ENCODE measurements around the gene CCN6.
"Not testable (repeated sequence)": the region's sequence is repeated elsewhere in the genome, so short reads cannot be mapped to it uniquely, and the experiment has no call there.

CCN6 gene

DNA sequence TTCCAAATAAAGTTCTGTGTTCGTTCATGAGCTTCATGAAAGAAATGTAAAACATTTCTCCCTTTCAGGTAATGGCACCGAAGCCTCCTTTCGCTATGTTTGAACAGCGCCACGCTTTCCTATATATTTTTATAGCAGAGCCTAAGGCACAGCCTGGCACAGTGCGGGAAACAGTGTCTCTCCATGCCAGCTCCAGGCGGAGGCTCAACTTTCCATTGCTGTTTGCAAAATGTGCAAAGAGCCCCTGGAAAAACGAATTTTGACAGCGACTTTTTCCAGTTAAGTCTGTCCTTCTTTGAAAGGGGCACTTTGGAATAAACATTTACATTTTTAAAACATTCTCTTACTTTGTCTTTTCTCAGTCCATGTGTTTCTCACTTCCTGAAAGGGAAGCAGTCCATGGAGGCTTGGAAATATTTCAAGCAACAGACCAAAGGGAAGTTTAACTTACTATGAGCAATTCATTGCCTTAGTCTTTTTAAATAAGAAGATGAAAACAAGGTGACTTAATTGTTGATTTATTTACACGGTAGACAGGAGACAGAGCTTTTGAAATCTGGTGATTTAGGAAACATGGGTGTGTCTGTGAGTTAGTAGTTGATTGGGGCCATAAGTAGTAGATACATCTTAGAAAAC is 769 bp downstream of the CCN6 start:
- no peak for DNase-seq

DNA sequence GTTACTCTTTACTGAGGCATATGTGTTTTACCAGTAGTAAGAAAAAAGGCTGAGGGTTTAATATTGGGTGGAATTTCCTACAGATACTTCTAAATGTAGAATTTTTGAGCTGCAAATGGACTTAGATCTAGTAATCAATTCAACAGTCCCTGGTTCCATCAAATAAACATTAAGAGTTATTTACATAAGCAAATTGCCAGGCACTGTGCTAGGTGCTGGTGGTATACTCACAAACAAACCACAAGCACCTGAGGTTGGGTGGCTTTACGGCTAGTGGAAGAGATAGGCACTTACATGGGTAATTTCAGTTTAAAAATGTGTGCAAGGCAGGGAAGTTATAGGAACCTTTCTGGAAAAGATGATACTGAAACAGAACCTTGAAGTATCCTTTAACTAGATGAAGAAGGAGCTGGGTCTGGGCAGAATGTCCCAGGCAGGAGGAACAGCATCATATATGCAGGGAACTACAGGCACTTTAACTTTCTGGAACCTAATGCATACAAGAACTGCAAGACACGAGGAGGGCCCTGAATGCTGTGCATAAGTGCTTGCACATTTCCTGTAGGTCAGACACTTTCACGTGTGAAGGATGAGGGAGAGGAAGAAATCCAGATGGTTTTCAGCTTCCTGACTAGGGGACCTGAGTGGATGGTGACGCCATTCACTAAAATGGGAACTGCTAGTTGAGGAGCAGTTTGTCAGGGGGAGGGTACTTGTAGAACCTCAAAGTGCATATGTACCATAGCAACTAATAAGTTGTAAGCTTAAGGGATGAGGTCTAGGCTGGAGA is 4.5 kb downstream of the CCN6 start:
- DNase-seq = no peak

DNA sequence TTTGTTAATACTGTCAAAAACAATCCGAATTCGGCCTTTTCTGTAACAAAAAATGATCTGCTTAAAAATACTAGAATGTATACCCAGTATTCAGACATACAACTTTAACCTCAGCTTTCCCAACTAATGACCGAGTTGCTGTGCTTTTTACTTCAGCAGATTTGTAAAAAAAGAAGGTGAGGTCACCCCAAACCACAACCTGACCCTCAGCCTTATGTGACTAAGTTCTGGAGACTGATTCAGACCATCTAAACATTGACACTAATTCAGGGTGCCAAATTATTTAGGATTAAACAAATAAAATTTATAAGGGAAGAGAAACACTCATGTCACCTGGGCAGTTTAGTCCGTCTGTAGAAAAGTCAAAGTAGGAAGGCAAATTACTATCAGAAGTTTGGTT is 7.7 kb downstream of the CCN6 start:
- no peak for DNase-seq

DNA sequence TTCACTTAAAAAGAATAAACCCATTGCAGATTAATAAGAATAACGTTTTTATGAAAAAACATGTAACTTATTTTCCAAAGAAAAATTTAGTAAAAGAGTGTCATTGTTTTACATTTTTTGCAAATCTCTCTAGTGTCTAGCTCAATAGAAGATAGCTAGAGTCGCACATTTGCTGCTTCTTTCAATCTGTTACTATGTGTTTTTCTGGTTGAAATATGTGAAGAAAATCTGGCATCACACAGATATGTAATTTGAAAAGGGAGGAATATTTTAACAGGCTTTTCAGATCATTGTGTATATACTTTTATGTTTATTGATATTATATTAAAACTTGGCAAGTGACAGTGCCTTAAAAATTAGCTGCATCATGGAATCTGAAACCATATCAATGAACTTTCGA is 9.1 kb downstream of the CCN6 start:
- no peak for DNase-seq

DNA sequence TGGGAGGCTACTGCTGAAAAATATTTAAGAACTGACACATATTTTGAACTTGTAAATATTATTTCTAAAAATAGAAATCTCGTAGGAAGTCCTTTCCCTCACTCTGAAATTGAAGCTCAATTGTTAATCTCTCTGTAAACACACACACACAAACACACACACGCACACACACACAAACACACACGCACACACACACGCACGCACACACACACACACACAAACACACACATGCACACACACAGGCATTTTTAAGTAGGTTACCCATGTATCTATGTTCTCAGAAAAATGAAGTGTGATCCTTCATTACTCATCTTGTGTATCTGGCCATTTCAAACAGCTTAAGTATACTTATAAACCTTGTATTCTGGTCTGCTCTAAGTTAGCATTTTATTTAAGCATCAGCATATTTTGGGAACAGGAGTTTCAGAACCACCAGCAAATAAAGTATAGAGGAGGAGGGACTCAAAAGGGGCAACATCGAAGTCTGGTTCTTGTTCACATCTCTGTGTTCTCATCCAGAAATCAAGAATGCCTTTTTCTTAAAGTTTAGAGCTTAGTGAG is 11.6 kb downstream of the CCN6 start:
- DNase-seq = no peak

DNA sequence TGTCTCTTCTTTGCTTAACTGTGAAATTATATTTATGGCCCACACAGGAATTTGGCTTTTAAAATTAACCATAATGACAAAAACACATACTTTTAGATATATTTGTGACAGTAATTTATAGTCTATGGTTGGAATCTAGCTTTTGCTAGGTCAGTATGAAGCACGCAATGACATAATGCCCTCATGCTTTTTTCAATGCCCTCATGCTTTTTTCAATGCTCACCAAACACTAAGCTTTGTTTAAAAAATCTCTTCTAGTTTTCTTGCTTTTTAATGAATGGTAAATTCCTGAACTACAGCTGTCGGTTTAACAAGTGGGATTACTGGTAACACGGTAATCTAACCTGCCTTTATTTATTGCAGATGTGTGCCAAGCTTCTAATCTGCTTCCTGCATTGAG is 12.7 kb downstream of the CCN6 start:
- no peak for DNase-seq

DNA sequence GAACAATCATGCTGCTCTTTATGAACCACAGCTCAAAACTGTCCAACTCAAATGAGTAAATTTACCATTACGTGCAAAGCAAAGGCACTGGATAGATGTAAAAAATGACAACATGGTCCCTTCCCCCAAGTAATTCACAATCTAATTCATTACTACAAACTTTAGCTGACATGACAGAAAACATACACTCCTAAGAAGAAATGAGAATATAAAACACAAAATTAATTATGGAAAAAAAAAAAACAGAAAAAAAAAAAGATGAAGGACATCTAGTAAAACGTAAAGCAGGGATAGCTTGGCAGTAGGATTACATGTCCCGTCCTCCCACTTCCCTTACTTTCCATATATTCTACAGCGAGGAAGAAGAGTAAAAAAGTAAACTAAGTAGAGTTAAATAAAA is 27.7 kb downstream of the CCN6 start:
- DNase-seq = no peak

DNA sequence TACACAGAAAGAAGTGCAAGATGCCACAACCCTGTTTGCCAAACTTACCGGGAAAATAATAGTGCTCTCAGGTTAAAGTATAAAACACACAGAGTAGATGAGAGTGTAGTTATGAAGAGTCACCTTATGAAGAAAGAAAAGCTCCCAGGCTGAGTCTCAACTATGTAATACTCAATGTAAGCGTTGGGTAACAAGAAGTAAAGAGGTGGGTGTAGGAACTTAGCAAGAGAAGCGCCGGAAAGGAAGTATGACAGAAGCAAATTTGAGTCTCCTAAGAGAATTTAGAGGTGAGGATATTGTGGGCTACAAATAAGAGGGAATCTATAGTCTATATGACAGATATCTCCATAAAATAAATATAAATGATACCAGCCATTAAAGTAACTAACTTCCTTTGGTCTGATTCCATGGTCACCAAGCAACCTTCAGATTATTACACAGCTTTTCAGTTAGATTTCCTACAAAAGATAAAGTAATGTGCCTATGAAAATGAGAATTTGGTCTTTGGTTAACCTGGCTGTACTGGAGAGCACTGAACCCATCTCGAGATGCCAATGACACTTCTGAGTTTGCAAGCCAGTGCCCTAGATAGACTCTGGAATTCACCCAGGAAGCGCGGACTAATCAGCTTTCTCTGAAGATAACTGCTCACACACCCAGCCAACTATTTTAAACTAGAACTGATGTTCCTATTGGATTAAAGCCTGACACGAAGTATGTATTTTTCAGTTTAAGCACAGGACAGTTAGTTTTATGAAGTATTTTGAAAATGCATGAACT is 31.6 kb downstream of the CCN6 start:
- DNase-seq = no peak

DNA sequence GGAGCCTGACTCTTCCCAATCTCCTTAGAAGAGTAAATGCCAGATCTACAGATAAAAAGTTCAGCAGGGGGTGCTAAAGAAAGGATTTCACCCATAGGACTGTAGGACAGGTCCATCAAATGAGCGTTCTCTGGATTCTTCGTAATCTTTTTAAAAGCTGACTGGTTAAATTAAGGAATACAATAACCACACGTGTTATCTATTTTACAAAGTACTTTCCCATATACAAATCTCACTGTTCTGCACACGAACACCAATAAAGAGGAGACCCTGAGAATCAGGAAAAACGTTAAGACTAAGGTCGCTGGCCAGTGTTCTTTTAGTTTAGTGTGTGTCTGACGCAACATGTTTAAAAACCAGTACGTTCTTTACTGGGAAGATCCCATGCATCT is 32.8 kb downstream of the CCN6 start:
- DNase-seq = peak; percentile 57

DNA sequence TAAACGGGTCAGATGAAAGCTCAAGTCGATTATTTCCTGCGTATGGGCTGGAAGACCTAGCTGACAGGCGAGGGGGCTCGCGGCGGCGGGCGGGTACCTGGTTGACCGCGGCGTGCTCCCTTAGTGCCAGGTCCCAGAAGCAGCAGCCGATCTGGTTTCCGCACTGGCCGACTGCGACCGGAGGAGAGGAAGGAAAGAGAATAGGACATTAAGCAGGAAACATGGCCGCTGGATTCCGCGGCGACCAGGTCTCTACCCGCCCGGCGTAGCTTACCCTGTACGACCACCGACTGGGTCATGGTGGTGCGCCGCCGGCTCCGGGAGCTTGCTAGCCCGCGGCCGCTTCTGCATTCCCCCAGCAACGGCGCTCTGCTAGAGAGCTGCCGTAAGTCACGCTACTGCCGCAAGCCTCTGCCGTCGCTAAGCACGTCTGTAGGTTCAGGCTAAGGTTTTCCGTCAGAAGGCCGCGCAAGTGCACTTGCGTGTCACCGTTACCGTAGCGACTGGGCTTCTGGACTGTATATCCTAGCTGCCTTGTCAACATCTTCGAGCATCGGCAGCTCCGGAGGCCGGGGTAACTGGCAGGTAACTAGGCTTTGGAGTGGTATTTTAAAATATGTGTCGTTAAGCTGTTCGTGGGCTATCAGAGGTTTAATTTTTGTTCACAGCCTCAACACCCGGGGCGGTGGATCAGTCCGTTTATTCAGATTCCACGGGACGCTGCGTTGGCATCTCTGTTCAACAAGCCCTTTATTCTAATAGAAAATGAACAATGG is 33.4 kb downstream of the CCN6 start, which contains the start of the genes FAM229B and TUBE1:
TSS of gene FAM229B (plus strand) at position 456 of the 776 bp plus-strand sequence. CDS start 11,693 bp downstream, outside the sequence.
TSS of gene TUBE1 (minus strand) at position 347 of the 776 bp plus-strand sequence. CDS start at position 299, 48 bp downstream.
- DNase-seq = peak; percentile 93

DNA sequence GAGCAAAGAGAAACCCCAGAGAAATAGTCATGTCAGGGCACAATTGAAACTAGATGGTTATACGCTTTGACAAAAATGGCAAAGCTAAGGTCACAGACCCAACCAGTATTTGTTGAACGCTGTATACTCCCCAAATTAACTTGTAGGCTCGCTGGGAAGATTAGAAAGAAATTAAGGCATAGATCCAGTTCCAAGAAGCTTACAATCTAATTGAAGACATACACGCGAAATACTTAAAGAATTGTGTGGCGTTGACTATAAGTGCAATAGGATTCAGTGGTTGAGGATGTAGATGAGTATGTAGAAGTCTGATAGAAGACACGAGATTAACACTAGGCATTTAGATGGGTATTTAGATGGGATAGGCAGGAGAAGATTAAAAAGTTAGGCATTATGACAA is 34.0 kb downstream of the CCN6 start:
- no peak for DNase-seq

DNA sequence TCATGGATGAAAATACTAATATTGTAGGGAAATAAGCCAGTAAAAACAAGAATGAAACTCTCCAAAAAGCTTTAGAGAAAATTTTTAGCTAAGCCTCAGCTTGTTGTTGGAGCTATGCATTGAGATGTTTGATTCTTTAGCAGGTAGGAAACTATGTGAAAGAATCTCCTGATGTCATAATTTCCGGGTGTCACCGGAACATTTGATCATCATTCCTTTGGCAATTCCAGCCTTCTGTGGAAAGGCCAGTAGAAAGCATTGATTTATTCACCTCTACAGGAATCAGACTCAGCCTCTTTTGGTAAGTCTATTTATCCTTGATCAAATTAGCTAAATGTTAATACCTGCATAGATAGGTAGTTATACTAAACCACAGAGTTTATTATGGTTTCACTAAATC is 43.0 kb downstream of the CCN6 start:
- DNase-seq = no peak

DNA sequence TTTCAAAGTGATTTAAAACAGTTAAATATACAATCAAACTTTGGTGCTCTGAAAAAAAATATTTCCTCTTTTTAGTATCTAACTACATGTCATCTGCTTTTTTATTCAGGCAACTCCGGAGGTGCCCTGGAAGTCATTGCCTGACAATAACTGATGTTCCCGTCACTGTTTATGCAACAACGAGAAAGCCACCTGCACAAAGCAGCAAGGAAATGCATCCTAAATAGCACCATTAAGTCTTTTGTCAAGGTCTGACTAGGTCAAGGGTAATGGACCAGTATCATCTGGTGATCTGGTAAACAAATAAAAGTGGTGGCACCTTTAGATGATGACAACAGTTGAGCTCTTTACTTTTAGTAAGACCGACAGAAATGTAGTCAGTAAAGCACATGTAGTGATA is 46.7 kb downstream of the CCN6 start:
- no peak for DNase-seq

DNA sequence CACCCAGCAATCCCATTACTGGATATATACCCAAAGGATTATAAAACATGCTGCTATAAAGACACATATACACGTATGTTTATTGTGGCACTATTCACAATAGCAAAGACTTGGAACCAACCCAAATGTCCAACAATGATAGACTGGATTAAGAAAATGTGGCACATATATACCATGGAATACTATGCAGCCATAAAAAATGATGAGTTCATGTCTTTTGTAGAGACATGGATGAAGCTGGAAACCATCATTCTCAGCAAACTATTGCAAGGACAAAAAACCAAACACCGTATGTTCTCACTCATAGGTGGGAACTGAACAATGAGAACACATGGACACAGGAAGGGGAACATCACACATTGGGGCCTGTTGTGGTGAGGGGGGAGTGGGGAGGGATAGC is 52.1 kb downstream of the CCN6 start:
- DNase-seq = not testable (repeated sequence)

DNA sequence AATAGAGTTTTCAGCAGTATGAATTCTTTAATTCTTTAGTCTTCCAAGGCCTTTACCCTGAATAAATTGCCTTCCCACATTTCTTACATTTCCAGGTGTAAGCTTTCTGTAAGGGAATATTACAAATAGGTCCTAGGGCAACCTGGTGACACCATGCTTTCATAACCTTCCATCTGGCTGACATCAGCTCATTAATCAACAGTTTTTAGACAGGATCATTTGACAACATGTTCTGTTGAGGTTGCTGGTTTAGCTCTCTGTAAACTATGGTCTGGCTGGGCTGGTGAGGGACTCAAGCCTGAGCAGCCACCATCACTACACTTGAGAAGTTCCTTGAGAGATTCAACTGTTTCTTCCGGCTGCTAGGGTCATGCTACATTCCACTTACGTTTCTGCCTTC is 52.7 kb downstream of the CCN6 start:
- DNase-seq = no peak

DNA sequence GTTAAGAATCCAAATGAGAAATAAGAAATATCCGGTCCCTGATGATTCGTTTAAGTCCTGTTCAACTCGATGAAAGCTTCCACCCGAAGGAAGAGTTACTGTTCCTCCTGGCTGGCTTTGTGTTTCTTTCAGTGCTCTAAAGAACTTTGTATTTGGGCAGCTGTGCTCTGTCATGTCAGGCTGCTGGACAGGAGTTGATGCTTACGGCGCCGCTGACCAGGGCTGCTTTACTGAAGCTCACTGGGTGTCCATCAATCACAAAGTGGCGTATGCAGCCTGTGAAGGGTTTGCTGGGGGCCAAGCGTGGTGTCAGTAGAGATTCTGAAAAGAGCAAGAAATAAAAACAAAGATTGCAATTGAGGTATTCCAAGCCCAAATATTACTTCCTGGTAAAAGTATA is 55.4 kb downstream of the CCN6 start:
- DNase-seq = no peak

DNA sequence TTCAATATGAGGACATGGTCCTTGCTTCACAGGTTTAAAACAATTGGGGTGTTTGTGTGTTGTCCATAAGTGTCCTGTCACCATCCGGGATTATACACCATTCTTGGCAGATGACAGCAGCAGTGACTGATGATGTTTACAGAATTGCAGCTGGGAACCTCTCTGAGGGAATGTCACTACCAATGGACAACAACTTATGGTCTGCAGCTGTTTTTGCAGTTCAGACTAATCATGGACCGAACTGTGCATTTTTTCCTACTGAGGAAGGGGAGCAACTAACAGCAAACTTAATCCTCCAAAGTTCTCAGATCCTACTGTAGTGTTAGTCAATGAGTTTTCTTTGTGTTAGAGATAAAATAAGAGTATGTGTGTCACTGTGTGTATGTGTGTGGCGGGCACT is 59.5 kb downstream of the CCN6 start:
- DNase-seq = no peak

DNA sequence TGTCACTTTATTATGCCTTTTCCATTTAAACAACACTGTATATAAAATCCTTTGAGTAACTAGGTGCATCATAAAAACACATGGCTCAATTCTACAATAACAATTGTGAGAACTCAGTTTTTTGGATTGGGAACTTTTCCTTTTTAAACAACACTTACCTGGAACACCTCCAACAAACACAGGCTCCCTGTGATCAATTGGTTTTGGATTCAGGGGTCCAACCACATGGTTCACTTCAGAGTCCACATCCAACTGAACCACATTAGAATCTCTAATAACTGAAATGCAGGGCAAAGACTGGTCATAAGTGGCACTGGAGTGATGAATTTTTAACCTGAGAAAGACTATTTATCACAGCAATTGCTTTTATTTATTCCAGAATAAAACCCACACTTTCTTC is 60.0 kb downstream of the CCN6 start:
- DNase-seq = no peak

DNA sequence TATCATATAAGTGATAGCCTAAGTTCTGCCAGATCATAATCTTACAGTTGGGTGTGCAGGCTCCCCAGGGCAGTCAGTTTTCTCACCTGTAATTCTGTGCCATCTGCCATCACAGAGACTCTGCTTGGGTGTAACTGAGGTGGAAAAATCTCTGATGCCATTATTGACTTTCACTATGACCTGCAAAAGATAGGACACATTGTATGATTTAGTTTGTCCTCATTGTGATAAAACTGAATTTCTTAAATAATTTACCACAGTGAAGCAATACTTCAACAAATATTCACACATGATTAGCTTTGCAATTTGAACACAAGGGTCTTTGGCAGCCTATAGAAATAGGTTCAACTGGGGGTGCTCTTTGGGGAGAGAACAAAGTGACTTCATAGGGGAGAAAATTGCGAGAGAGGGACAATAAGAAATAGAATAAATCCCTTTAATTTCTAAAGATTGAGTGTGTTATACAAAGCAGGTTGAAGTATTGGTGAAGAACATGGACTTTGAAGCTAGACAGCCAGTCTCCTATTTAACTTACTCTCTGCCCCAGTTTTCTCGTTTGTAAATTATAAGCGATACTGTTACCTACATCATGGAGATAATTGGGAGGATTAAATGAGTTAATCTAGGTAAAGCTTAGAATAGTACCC is 60.8 kb downstream of the CCN6 start:
- no peak for DNase-seq

DNA sequence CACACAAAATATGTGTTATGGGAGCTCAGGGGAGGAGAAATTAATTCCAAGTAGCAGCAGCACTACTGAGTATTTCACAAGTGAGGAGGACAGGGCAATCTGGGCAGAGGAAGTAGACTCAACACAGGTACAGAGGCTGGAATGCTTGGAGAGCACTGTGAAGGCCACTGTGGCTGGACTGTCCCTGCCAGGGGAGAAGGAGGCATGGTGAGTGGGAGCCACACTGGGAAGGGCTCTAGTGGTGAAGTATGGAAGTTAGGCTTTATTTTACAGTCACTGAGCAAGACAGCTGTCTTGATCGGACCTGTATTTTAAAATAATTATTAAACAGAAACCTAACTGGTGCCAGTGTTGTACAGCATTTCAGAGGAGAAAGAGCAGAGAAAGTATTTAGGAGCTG is 62.3 kb downstream of the CCN6 start:
- DNase-seq = no peak

DNA sequence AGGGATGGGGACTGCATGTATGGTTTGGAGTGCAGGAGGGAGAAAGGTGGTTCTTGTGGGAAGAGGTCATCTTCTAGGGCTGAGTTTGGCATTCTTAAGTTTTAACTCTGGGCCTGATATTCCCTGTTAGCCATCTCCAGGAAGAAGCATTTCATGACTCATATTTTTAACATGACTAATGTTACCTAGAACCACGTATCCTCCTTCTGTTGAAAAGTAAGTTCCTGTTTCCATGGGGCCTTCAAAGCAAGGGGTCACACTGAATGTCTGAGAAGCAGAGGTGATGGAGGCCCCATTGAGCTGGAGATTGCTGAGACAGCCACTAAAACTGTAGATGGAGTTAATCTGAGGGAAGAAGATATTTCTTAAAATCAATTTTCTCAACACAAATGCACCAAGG is 63.6 kb downstream of the CCN6 start:
- no peak for DNase-seq

DNA sequence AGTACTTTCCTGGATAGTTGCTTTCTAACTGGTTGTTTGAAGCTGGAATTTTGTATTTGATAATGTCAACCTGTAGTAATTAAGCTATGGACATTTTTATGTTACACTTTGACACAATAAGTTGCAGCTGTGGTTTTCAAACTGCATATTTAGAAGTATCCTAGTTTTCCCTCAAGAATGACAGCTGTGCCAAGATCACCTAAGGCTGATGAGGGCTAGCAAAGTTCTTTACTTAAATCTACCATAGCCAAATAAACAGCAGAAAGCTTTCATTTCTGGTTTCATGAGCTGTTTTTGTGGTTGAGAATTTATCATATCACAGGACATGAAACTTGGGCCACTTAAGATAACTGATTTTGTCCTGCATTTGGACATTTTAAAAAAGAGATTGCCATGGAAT is 64.1 kb downstream of the CCN6 start:
- no peak for DNase-seq
